Right lobe of liver (tissue), 4 donors: ENCODE measurements around the gene SUPT20HL1.

Experiments
- CTCF ChIP-seq, 4 donors: fragments of 200-600 bp in 3 of 4; fragments of 450-650 bp in 1 of 4; IDR thresholded peaks; one replicate each; pipeline versions ENCODE4 v1.5.1 to v1.8.0; 2016 to 2022; ENCODE audit warnings: antibody characterized with exemption in 4 of 4, mild to moderate bottlenecking in 2 of 4
- POLR2A ChIP-seq: fragments of 450-650 bp; IDR thresholded peaks from one replicate; pipeline ENCODE4 v1.6.1; 2017; ENCODE audit warnings: antibody characterized with exemption, mild to moderate bottlenecking
- donor health status: DM: no; HTN: no; CAD: no.
- donor health status: DM: no; HTN: no; CAD: no.
- donor health status: DM: no; HTN: yes; CAD: no.

GRCh38 chrX:24332878-24333277, 27.6 kb upstream of the SUPT20HL1 start:
- no peak for TF ChIP-seq POLR2A
- TF ChIP-seq CTCF (IDR thresholded peaks at IDR 0.05) = no peak
